ENCODE results near the gene NOP56. TPM values are rescaled to one million over a fixed set of nuclear protein-coding genes. Genes with fewer than 3 reads are reported as not detected.

The NOP56 gene
- total and polyA plus RNA-seq, 2 donors (not counting 3 experiments of a cell fraction or from before 2014, with no cell fraction given): 151 to 329 TPM

GRCh38 chr20:2640899-2641298 is 11.5 kb upstream of the NOP56 start:
- Histone ChIP-seq H4K20me1 (replicated peaks; ENCODE audit: control insufficient read depth, extremely low read depth, insufficient read depth, low read length) (no peaks in the 10 kb centered on the region), H3K4me3 (replicated peaks in 1 of 3; ENCODE audit: insufficient read depth in 1 of 3, low read depth in 1 of 3, low read length in 3 of 3) (no peak overlapping the region), H3K9me1 (replicated peaks; ENCODE audit: control insufficient read depth, extremely low read depth, insufficient read depth, low read length) (no peaks in the 10 kb centered on the region), H3K9me3 (replicated peaks; ENCODE audit: control insufficient read depth, insufficient read depth, low read length) (no peaks in the 10 kb centered on the region), H2AFZ (ENCODE audit: low read depth, low read length) (no peak overlapping the region), H3K4me1 (ENCODE audit: control insufficient read depth, extremely low read depth, insufficient read depth, low read length) (no peaks in the 10 kb centered on the region), H3K4me2 (ENCODE audit: insufficient read depth, low read length) (no peak overlapping the region), H3K36me3 (ENCODE audit: control insufficient read depth in 2 of 2, extremely low read depth in 1 of 2, insufficient read depth in 2 of 2, low read length in 2 of 2) (no peaks in the 10 kb centered on the region), H3K9ac (replicated peaks; ENCODE audit: extremely low read depth, insufficient read depth, low read length) (no peak overlapping the region), H3K27me3 (ENCODE audit: control insufficient read depth in 2 of 2, insufficient read depth in 2 of 2, low read length in 2 of 2) (peaks cover under 1 to 1% of the 10 kb centered on the region in 2 experiments), H3K27ac (ENCODE audit: insufficient read depth, low read depth, low read length) (no peak overlapping the region), H3K79me2 (ENCODE audit: control insufficient read depth, insufficient read depth, low read length) (no peaks in the 10 kb centered on the region)
- ChIA-PET CTCF (interaction anchor here (1.0 kb wide), 2 partner anchors 14 to 119 kb away, joined by 3 read pairs; no protein-coding TSS in a partner anchor), POLR2A (no interaction called here)
- no peak for TF ChIP-seq GATA2 (IDR thresholded peaks at IDR 0.05; ENCODE audit: insufficient read depth, insufficient read length, low read depth, low read length)
- no peak for TF ChIP-seq EZH2 (IDR thresholded peaks at IDR 0.05; ENCODE audit: borderline replicate concordance, low read depth, low read length, severe bottlenecking)
- TF ChIP-seq MYC (IDR thresholded peaks at IDR 0.05; ENCODE audit: low read depth, low read length): no peak
- no peak for TF ChIP-seq MAX (IDR thresholded peaks at IDR 0.05; ENCODE audit: insufficient read depth, insufficient read length)
- TF ChIP-seq POLR2AphosphoS5 (IDR thresholded peaks at IDR 0.05; ENCODE audit: insufficient read depth, low read depth, low read length): no peak
- no peak for TF ChIP-seq CTCF (IDR thresholded peaks at IDR 0.05; ENCODE audit: extremely low read depth in 1 of 2, insufficient read depth in 1 of 2, low read depth in 1 of 2, low read length in 2 of 2)
- no peak for TF ChIP-seq FOS (IDR thresholded peaks at IDR 0.05; ENCODE audit: borderline replicate concordance, insufficient read depth, low read length)
- BruUV-seq (replicated peaks): no TSS peak
- no peak for FAIRE-seq
- dilution Hi-C loops (cut with MboI; ENCODE audit: extremely low pct_ligation_motif_present, low sequenced_read_pairs) (no loop called here), intact Hi-C loops (cut with micrococcal nuclease) (no loop called here)
- no peak for DNase-seq (ENCODE audit: low read depth, low spot score)

Data from endothelial cell of umbilical vein (primary cell).